Adrenal gland (tissue), 12 donors: Measurements from ENCODE around the gene MYO5A. TPM values are rescaled to one million over a fixed set of nuclear protein-coding genes. Genes with fewer than 3 reads are reported as not detected.

Source experiments
- DNase-seq, 7 donors: peaks; one replicate each; pipeline ENCODE4 v3.0.0-alpha.2; 2019 to 2020
- H3K27ac ChIP-seq, 5 donors: fragments of 200-600 bp; sonication (generic) in 4 of 5; 1 replicate in 3 of 5; 2 replicates in 2 of 5; pipeline versions ENCODE4 v1.5.1 to v1.8.0; 2016 to 2020; ENCODE audit warnings: mild to moderate bottlenecking in 1 of 5
- H3K27me3 ChIP-seq: fragments of 200-600 bp; 2 replicates; pipeline ENCODE4 v1.8.0; 2021
- H3K36me3 ChIP-seq, 2 donors: fragments of 200-600 bp; replicated peaks in 1 of 2; 1 replicate in 1 of 2; 2 replicates in 1 of 2; pipeline versions ENCODE4 v1.5.1 to v1.8.0; 2018 to 2022
- H3K4me1 ChIP-seq, 2 donors: fragments of 200-600 bp; replicated peaks in 1 of 2; 1 replicate in 1 of 2; 2 replicates in 1 of 2; pipeline versions ENCODE4 v1.5.1 to v1.8.0; 2018 to 2021
- H3K4me3 ChIP-seq, 4 donors: fragments of 200-600 bp; sonication (generic) in 3 of 4; one replicate each; pipeline ENCODE4 v1.5.1; 2016 to 2018
- H3K9me3 ChIP-seq, 3 donors: fragments of 200-600 bp; sonication (generic) in 1 of 3; replicated peaks in 1 of 3; 1 replicate in 2 of 3; 2 replicates in 1 of 3; pipeline versions ENCODE4 v1.5.1 to v1.8.0; 2016 to 2021
- CTCF ChIP-seq, 6 experiments: fragments of 450-650 bp in 4 of 6; fragments of 200-600 bp in 2 of 6; sonication (generic) in 1 of 6; IDR thresholded peaks; 1 replicate in 5 of 6; 2 replicates in 1 of 6; pipeline versions ENCODE4 v1.5.1 to v1.8.0; 2016 to 2021; ENCODE audit warnings: antibody characterized with exemption in 6 of 6, mild to moderate bottlenecking in 2 of 6, moderate library complexity in 1 of 6
- POLR2A ChIP-seq, 2 donors: fragments of 450-650 bp; IDR thresholded peaks; one replicate each; pipeline ENCODE4 v1.6.1; 2017; ENCODE audit warnings: antibody characterized with exemption in 2 of 2, mild to moderate bottlenecking in 2 of 2, moderate library complexity in 1 of 2
- WGBS, 4 donors: extraction: QIAGEN DNeasy Blood & Tissue Kit in 2 of 4; methylation state at CpG; one replicate each; pipeline versions ENCODE4 v1.1.5 to v1.1.7; 2013 to 2017; 5-methylcytosine and 5-hydroxymethylcytosine counted together
- intact Hi-C, 2 donors: fragments of 100-400 bp; cut with DNase I; formaldehyde crosslinking; loops; one replicate each; pipeline versions ENCODE4 v1.14.1 to v1.15.0; 2022 to 2023
- polyA plus RNA-seq, 3 donors: library from polyadenylated mRNA; stranded (reverse); fragments of 200-250 nt in 2 of 3; fragments of 350-450 nt in 1 of 3; fragmentation: Illumina TruSeq in 1 of 3; extraction: RNeasy Lipid Tissue Mini Kit (QIAGEN cat#74804) in 1 of 3; gene quantifications; one replicate each; pipeline ENCODE4 v1.2.3, GENCODE V29; 2013 to 2014
- total RNA-seq, 9 donors: library from RNA; depleted of rRNA in 4 of 9; stranded (reverse); fragments of >200 nt in 4 of 9; fragments of 120-200 nt in 1 of 9; fragmentation: NEBNext Ultra II Directional in 1 of 9; extraction: Animal tissue kit (Norgen Biotek cat#: 25700) in 1 of 9; gene quantifications; one replicate each; pipeline versions ENCODE4 v1.1.0 to v1.2.4, GENCODE V29; 2013 to 2023
- donor health status: healthy with polysubstance abuse.
- donor health status: Bipolar disorder and iron deficiency.
- donor health status: DM: yes; HTN: yes; CAD: no.
- donor health status: DM: no; HTN: no; CAD: no.
- donor health status: DM: no; HTN: no; CAD: no.
- donor health status: DM: yes; HTN: yes; CAD: no.

Gene MYO5A
- total and polyA plus RNA-seq, 12 donors: 6.3 to 57.5 (median 39.6) TPM

- Histone ChIP-seq H3K9me3 (no peaks in the 10 kb centered on the region), H3K36me3 (no peaks in the 10 kb centered on the region), H3K4me1 (peaks cover 4 to 9% of the 10 kb centered on the region in 2 donors), H3K27ac (no peak overlapping the region), H3K27me3 (no peaks in the 10 kb centered on the region), H3K4me3 (no peak overlapping the region)
- DNase-seq: no peak
- intact Hi-C loops: no loop called here
- TF ChIP-seq POLR2A (IDR thresholded peaks at IDR 0.05) (no peak), CTCF (IDR thresholded peaks at IDR 0.05) (no peak)
Measured at GRCh38 chr15:52422001-52422400, 106.7 kb downstream of the MYO5A start.

- Histone ChIP-seq H3K4me1 (peaks cover 4 to 9% of the 10 kb centered on the region in 2 donors), H3K4me3 (no peak overlapping the region), H3K36me3 (no peaks in the 10 kb centered on the region), H3K27me3 (no peaks in the 10 kb centered on the region), H3K9me3 (no peaks in the 10 kb centered on the region), H3K27ac (no peak overlapping the region)
- no peak for TF ChIP-seq POLR2A (IDR thresholded peaks at IDR 0.05)
- no peak for TF ChIP-seq CTCF (IDR thresholded peaks at IDR 0.05)
- 90 to 98% (median 95%) methylated on average over 3 of the region's 3 CpGs for WGBS, 4 donors
- DNase-seq: no peak
- intact Hi-C loops: no loop called here
Measured at GRCh38 chr15:52421029-52421428, 107.7 kb downstream of the MYO5A start.

GRCh38 chr15:52419494-52419893 is 109.2 kb downstream of the MYO5A start:
- H3K9me3 ChIP-seq: no peaks in the 10 kb centered on the region
- intact Hi-C loops: no loop called here
- H3K27me3 ChIP-seq: no peaks in the 10 kb centered on the region
- H3K36me3 ChIP-seq: no peaks in the 10 kb centered on the region
- peaks cover 4 to 9% of the 10 kb centered on the region in 2 donors for H3K4me1 ChIP-seq
- DNase-seq: no peak
- H3K4me3 ChIP-seq: no peak overlapping the region
- H3K27ac ChIP-seq: no peak overlapping the region
- no peak for TF ChIP-seq POLR2A (IDR thresholded peaks at IDR 0.05)
- TF ChIP-seq CTCF (IDR thresholded peaks at IDR 0.05): no peak
- 53 to 77% (median 69%) methylated on average over 1 of the region's 1 CpG for WGBS, 4 donors

- 72 to 85% (median 81%) methylated on average over 2 of the region's 2 CpGs for WGBS, 4 donors
- no peak for DNase-seq
- Histone ChIP-seq H3K27ac (no peak overlapping the region), H3K4me3 (no peak overlapping the region), H3K36me3 (no peaks in the 10 kb centered on the region), H3K27me3 (no peaks in the 10 kb centered on the region), H3K9me3 (no peaks in the 10 kb centered on the region), H3K4me1 (no peaks in the 10 kb centered on the region)
- TF ChIP-seq CTCF (IDR thresholded peaks at IDR 0.05): no peak
- TF ChIP-seq POLR2A (IDR thresholded peaks at IDR 0.05): no peak
- intact Hi-C loops: no loop called here
Measured at GRCh38 chr15:52417957-52418356, 110.7 kb downstream of the MYO5A start.
